Choroid plexus epithelial cell (primary cell): ENCODE results near the gene SMG6.

ENCODE experiments used
- DNase-seq: peaks from one replicate; pipeline ENCODE4 v3.0.0-alpha.2; 2010; ENCODE audit warnings: low read depth
- H3K4me3 ChIP-seq: 2 replicates; pipeline ENCODE4 v1.5.1; 2011; ENCODE audit warnings: low read depth, mild to moderate bottlenecking, control low read depth, low read length, moderate library complexity
- TF ChIP-seq, protein P1 (sequence below): conservative IDR thresholded peaks from 2 replicates; pipeline ENCODE4 v1.5.1; 2011; ENCODE audit warnings: low read depth, mild to moderate bottlenecking, control low read depth, inconsistent platforms, low read length, moderate library complexity

The SMG6 gene

DNA sequence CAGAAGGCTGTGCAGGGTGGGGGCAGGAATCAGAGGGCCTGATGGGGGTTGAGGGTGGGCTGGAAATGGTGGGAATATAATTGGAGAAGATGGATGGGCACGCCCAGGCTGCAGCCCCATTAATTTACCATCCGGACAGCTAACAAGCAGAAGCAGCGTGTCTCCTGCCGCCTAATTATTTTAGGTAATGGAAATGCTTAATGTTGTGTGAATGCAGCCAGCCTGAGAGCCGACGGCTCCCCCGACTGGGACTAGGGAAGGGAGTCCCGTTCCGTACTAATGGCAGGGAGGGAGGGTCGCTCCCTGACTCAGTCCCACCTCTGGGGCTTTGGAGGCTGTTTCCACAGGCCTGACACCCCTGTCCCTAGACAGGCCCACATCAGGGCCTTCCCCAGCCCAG, 266.4 kb downstream of the SMG6 start:
- TF ChIP-seq, protein P1, sequence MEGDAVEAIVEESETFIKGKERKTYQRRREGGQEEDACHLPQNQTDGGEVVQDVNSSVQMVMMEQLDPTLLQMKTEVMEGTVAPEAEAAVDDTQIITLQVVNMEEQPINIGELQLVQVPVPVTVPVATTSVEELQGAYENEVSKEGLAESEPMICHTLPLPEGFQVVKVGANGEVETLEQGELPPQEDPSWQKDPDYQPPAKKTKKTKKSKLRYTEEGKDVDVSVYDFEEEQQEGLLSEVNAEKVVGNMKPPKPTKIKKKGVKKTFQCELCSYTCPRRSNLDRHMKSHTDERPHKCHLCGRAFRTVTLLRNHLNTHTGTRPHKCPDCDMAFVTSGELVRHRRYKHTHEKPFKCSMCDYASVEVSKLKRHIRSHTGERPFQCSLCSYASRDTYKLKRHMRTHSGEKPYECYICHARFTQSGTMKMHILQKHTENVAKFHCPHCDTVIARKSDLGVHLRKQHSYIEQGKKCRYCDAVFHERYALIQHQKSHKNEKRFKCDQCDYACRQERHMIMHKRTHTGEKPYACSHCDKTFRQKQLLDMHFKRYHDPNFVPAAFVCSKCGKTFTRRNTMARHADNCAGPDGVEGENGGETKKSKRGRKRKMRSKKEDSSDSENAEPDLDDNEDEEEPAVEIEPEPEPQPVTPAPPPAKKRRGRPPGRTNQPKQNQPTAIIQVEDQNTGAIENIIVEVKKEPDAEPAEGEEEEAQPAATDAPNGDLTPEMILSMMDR: no peak
- no peak overlapping the region for H3K4me3 ChIP-seq
- no peak for DNase-seq

DNA sequence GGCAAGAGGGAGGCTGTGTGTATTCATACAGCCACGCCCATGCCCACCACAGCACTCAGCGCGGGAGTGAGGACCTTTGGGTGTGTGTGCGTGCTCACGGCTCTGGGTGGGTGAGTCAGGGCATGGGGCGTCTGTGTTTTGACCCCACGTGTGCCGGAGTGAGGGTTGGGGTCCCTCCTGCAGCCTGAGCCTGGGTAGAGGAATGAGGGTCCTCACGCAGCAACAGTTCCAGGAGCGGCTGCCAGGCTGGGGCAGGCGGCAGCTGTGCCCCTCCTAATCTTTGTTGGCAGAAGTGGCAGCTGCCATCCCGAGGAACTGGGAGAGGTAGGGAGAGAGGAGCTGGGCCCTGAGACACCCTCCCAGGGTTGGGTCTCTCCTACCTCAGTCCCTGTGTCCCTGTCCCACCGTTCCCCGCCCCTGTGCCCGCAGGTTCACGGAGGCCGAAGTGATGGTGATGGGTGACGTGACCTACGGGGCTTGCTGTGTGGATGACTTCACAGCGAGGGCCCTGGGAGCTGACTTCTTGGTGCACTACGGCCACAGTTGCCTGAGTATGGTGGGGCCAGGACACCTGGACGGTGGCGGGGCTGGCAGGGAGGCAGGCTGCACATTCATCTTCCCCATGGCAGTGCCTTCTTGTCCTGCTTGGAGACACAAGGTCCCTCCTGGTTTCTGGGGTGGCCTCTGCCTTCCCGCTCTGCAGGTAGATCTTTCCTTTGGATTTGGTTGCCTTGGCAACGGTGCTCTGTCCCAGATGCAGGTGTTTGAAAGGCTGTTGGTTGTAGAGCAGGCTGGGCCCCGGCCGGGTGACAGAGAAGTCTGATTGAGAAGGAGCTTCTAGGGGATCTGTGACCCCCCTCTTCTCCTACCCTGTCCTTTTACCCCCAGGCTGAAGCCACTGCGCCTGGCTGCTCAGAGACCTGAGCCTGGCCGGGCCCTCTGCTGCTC, 267.8 kb downstream of the SMG6 start:
- TF ChIP-seq, protein P1: no peak
- H3K4me3 ChIP-seq: no peak overlapping the region
- no peak for DNase-seq

DNA sequence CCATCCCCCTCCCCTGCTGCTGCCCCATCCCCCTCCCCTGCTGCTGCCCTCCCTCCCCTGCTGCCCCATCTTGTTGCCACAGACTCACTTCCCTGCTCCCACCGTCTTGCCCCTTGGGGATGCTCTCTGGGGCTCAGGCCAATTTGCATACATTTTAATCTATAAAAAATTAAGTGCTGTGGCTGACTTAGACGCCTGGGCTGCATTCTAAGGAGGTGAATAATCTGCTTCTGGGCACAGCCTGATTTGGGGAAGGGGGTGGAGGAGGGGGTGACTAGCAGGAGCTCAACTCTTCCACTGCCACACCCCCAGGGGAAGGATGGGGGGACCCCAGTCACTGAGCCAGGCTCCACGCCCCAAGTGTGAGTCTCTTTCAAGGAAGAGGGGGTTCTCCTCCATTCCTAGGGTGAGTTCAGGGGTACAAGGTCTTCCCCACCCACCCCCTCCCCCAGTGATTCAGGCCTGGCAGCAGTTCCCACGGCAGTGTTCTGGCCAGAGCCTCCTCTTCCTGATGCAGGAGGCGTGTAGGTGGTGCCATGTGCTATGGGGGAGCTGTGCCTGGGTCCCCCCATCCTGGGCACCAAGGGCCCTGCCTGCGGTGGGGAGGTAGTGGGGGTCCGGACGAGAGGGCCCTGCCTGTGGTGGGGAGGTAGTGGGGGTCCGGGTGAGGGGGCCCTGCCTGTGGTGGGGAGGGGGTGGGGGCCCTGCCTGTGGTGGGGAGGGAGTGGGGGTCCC, 268.6 kb downstream of the SMG6 start:
- DNase-seq: no peak
- TF ChIP-seq, protein P1: no peak

DNA sequence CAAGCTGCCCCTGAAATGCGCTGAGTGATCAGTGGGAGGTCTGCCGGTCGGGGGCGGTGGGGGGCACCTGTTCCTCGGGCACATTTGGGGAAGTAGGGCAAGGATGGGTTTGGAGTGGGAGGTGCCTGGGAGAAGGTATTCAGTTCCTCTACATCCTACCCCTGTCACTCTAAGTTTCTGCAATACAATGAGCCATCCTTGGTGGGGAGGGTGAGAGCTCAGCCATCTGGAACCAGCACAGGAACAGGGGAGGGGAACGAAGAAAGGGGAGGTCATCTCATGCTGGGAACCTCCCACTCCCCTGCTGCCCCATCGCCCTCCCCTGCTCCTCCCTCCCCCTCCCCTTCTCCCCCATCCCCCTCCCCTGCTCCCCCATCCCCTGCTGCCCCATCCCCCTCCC, 269.4 kb downstream of the SMG6 start:
- TF ChIP-seq, protein P1: no peak
- H3K4me3 ChIP-seq: no peak overlapping the region
- no peak for DNase-seq

More for the DNA sequence above, 268.6 kb downstream of the SMG6 start:
- no peak overlapping the region for H3K4me3 ChIP-seq

DNA sequence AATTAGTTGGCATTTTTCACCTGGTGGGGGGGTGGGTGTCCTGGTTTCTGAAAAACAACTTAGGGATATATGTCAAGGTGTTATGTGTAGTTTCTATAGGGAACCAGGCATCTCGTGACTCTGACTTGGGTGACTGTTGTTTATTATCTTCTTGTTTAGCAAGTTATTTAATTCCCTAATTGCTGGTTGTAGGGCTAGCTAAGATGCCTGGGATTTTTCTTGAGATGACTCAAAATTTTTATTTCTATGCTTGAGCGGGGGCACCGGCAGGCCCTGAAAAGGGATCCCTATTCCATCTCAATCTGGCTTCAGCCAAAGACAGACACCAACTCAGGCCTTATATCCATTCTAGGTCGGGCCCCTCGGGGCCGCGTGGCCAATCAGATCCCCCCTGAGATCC, 270.4 kb downstream of the SMG6 start:
- TF ChIP-seq, protein P1: no peak
- no peak overlapping the region for H3K4me3 ChIP-seq
- DNase-seq: no peak

DNA sequence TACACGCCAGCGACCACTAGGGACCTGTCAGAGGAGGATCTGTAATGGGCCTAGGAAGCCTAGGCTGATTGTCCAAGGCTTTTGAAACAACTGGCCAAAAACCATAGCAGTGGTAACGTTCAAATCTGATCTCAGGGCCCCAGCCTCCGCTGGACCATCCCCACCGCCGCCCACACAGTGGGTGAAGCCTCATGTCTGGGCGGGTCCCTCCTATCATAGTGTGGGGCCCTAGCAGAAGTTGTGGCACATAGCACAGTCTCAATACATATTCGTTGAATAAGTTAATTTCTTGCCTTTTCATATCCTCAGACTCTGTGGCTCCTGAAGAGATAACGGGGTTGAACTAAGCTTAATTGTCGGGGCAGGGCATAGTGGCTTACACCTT, 272.8 kb downstream of the SMG6 start:
- H3K4me3 ChIP-seq: peak overlapping the region; percentile 100
- DNase-seq: no peak
- TF ChIP-seq, protein P1: peak; percentile 83
